ENCODE data around the gene XCR1. TPM values are rescaled to one million over a fixed set of nuclear protein-coding genes. Genes with fewer than 3 reads are reported as not detected.

The XCR1 gene
- total and polyA plus RNA-seq, 9 of the 15 experiments (the other 6 are each of a cell fraction or from before 2014, with no cell fraction given), result not detected

DNA sequence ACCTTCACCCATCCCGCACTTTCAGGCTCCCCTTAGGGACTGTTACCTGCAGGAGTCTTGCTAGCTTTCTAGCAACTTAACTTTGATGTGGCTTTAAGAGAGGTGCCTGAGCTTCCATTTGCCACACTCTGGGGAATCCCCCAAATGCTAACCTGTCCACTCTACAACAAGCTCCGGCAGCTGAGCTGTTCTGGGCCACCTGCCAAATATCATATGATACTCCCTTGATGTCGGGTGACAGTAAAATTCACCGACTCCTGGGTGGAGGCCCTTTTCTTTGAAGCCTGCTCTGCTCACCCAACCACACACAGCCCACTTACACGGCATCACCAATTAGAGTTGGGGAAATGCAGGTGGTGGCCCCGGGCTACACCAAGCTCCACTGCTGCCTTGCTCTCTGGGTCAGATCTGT lies 38.0 kb upstream of the XCR1 start:
- Histone ChIP-seq H2AFZ (ENCODE audit: low read depth, low read length) (no peak overlapping the region), H3K27ac (ENCODE audit: extremely low read depth, low read depth, low read length) (no peak overlapping the region), H4K20me1 (replicated peaks; ENCODE audit: control insufficient read depth, insufficient read depth, low read length) (no peaks in the 10 kb centered on the region), H3K4me1 (replicated peaks in 1 of 2; ENCODE audit: control insufficient read depth in 2 of 2, insufficient read depth in 2 of 2, low read length in 2 of 2) (no peaks in the 10 kb centered on the region), H3K27me3 (ENCODE audit: control insufficient read depth in 2 of 2, insufficient read depth in 2 of 2, low read length in 2 of 2) (peaks cover 20 to 30% of the 10 kb centered on the region in 2 experiments; a peak in 4 of 5 replicates), H3K9ac (ENCODE audit: insufficient read depth in 1 of 2, low read depth in 2 of 2, low read length in 2 of 2) (no peak overlapping the region), H3K79me2 (ENCODE audit: control insufficient read depth, insufficient read depth, low read length) (no peaks in the 10 kb centered on the region), H3K4me2 (ENCODE audit: insufficient read depth, low read length) (no peak overlapping the region), H3K36me3 (ENCODE audit: control insufficient read depth, insufficient read depth, low read length) (no peaks in the 10 kb centered on the region), H3K9me1 (ENCODE audit: control insufficient read depth, insufficient read depth, low read length) (no peaks in the 10 kb centered on the region), H3K9me3 (replicated peaks; ENCODE audit: control insufficient read depth, insufficient read depth, low read depth, low read length) (no peaks in the 10 kb centered on the region; the same call in 1 of the 2 replicates), H3K4me3 (no peak overlapping the region)
- no TSS peak for BruUV-seq (replicated peaks)
- ChIA-PET CTCF (ENCODE audit: low intra/inter-chr PET ratio) (no interaction called here), POLR2A (interaction anchor here (0.6 kb wide), 2 partner anchors 16 to 105 kb away, joined by 3 read pairs; no protein-coding TSS in a partner anchor)
- WGBS (ENCODE audit: insufficient coverage, low coverage, missing lambda C conversion rate), result 3% methylated on average over 6 of the region's 6 CpGs
- DNase-seq (ENCODE audit: extremely low read depth in 1 of 4, low spot score in 3 of 4), result no peak
- intact Hi-C loops (cut with micrococcal nuclease) (no loop called here), in situ Hi-C loops (cut with MboI) (no loop called here)
- FAIRE-seq, result no peak
- no peak for ATAC-seq
- TF ChIP-seq, protein P1, sequence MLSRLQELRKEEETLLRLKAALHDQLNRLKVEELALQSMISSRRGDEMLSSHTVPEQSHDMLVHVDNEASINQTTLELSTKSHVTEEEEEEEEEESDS (CRISPR knock-in tag; IDR thresholded peaks at IDR 0.05), result no peak
- TF ChIP-seq, protein P2, sequence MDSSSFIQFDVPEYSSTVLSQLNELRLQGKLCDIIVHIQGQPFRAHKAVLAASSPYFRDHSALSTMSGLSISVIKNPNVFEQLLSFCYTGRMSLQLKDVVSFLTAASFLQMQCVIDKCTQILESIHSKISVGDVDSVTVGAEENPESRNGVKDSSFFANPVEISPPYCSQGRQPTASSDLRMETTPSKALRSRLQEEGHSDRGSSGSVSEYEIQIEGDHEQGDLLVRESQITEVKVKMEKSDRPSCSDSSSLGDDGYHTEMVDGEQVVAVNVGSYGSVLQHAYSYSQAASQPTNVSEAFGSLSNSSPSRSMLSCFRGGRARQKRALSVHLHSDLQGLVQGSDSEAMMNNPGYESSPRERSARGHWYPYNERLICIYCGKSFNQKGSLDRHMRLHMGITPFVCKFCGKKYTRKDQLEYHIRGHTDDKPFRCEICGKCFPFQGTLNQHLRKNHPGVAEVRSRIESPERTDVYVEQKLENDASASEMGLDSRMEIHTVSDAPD (CRISPR knock-in tag; IDR thresholded peaks at IDR 0.05), result no peak
- no peak for TF ChIP-seq ZNF12 (CRISPR knock-in tag; IDR thresholded peaks at IDR 0.05)
- TF ChIP-seq, protein P3, sequence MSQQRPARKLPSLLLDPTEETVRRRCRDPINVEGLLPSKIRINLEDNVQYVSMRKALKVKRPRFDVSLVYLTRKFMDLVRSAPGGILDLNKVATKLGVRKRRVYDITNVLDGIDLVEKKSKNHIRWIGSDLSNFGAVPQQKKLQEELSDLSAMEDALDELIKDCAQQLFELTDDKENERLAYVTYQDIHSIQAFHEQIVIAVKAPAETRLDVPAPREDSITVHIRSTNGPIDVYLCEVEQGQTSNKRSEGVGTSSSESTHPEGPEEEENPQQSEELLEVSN (IDR thresholded peaks at IDR 0.05; ENCODE audit: borderline replicate concordance in 1 of 2, extremely low read depth in 1 of 2, insufficient read depth in 1 of 2, insufficient read length in 1 of 2, low read depth in 1 of 2, low read length in 1 of 2, poor library complexity in 1 of 2, severe bottlenecking in 1 of 2), result no peak
- no peak for TF ChIP-seq MCM7 (IDR thresholded peaks at IDR 0.05)
- no peak for TF ChIP-seq CCAR2 (IDR thresholded peaks at IDR 0.05; ENCODE audit: low read depth, low read length)
- no peak for TF ChIP-seq SMARCA5 (IDR thresholded peaks at IDR 0.05)
- TF ChIP-seq ZNF551 (CRISPR knock-in tag; IDR thresholded peaks at IDR 0.05), result no peak
- TF ChIP-seq, protein P4, sequence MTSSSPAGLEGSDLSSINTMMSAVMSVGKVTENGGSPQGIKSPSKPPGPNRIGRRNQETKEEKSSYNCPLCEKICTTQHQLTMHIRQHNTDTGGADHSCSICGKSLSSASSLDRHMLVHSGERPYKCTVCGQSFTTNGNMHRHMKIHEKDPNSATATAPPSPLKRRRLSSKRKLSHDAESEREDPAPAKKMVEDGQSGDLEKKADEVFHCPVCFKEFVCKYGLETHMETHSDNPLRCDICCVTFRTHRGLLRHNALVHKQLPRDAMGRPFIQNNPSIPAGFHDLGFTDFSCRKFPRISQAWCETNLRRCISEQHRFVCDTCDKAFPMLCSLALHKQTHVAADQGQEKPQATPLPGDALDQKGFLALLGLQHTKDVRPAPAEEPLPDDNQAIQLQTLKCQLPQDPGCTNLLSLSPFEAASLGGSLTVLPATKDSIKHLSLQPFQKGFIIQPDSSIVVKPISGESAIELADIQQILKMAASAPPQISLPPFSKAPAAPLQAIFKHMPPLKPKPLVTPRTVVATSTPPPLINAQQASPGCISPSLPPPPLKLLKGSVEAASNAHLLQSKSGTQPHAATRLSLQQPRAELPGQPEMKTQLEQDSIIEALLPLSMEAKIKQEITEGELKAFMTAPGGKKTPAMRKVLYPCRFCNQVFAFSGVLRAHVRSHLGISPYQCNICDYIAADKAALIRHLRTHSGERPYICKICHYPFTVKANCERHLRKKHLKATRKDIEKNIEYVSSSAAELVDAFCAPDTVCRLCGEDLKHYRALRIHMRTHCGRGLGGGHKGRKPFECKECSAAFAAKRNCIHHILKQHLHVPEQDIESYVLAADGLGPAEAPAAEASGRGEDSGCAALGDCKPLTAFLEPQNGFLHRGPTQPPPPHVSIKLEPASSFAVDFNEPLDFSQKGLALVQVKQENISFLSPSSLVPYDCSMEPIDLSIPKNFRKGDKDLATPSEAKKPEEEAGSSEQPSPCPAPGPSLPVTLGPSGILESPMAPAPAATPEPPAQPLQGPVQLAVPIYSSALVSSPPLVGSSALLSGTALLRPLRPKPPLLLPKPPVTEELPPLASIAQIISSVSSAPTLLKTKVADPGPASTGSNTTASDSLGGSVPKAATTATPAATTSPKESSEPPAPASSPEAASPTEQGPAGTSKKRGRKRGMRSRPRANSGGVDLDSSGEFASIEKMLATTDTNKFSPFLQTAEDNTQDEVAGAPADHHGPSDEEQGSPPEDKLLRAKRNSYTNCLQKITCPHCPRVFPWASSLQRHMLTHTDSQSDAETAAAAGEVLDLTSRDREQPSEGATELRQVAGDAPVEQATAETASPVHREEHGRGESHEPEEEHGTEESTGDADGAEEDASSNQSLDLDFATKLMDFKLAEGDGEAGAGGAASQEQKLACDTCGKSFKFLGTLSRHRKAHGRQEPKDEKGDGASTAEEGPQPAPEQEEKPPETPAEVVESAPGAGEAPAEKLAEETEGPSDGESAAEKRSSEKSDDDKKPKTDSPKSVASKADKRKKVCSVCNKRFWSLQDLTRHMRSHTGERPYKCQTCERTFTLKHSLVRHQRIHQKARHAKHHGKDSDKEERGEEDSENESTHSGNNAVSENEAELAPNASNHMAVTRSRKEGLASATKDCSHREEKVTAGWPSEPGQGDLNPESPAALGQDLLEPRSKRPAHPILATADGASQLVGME (CRISPR knock-in tag; IDR thresholded peaks at IDR 0.05), result no peak
- no peak for TF ChIP-seq RFX5 (IDR thresholded peaks at IDR 0.05; ENCODE audit: low read depth, low read length)
- TF ChIP-seq ZNF133 (CRISPR knock-in tag; IDR thresholded peaks at IDR 0.05), result no peak
- no peak for TF ChIP-seq SRSF7 (optimal IDR thresholded peaks at IDR 0.05; ENCODE audit: low read depth, low read length)
- no peak for TF ChIP-seq ZNF717 (CRISPR knock-in tag; IDR thresholded peaks at IDR 0.05)
- no peak for TF ChIP-seq POLR2G (IDR thresholded peaks at IDR 0.05; ENCODE audit: low read depth, low read length)
- TF ChIP-seq FOXA1 (IDR thresholded peaks at IDR 0.05; ENCODE audit: borderline replicate concordance), result no peak
- no peak for TF ChIP-seq ZNF121 (CRISPR knock-in tag; conservative IDR thresholded peaks at IDR 0.05)

Data from K562 (cell line).